ENCODE data around the gene APLF.
"Not testable (repeated sequence)": the region's sequence is repeated elsewhere in the genome, so short reads cannot be mapped to it uniquely, and the experiment has no call there.

APLF gene

DNA sequence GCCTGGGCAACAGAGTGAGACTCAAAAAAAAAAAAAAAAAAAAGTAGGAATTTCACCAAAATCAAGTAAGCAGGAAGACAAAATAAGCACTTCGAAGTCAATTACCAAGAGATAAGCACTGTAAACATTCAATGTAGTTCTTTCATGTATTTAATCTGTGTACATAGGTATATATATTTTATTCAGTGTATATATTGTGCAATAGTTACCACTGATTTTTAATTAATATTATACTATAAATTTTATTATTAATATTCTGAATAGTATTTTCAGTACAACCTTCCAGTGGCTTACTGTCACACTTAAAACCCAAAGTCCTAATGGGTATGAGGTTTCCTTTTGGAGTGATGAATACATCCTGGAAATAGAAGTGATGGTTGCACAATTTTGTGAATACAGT lies 9.1 kb downstream of the APLF start:
- no peak for DNase-seq

- no peak for DNase-seq
Observed at GRCh38 chr2:68478688-68479087, 11.3 kb downstream of the APLF start.

DNA sequence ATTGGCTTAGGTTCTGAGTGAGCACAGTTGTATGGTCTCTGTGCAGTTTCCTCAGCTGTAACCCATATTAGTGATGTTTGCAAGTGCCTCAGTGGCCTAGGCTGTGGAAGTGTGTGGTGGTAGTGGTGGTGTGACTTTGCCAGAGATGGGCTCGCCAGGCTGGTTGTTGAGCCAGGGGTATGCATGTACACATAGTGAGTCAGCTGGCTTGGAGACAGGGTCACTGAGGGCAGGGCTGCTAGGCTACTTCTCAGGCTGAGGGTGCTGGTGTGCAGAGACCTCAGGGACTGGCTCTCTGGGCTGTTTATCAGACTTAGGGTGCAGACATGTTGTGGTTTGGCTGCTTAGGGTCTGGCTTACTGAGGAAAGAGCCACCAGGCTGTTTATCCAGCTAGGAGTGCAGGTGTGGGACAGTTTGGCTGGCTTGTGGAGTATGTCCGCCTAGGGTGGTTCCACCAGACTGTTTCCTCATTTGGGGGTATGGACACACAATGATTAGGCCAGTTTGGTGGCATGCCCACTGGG lies 15.0 kb downstream of the APLF start:
- DNase-seq: no peak

- no peak for DNase-seq
Observed at GRCh38 chr2:68483011-68483410, 15.6 kb downstream of the APLF start.

GRCh38 chr2:68487773-68488355 lies 20.5 kb downstream of the APLF start:
- no peak for DNase-seq

DNA sequence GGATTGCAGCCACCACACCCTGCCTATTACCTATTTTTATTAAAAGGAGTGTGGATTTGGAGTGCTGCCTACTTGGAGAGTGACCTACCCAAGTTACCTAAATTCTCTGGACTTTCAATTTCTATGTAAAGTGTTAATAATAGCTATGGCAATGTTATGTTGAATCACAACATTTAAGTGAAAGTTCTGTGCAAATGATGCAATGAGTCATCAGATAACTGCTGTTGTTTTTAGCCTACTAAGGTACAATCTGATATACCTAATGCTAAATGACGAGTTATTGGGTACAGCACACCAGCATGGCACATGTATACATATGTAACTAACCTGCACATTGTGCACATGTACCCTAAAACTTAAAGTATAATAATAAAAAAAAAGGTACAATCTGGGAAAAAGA lies 21.2 kb downstream of the APLF start:
- not testable (repeated sequence) for DNase-seq

GRCh38 chr2:68489282-68489681 lies 21.9 kb downstream of the APLF start:
- no peak for DNase-seq

GRCh38 chr2:68491582-68491981 lies 24.2 kb downstream of the APLF start:
- no peak for DNase-seq

DNA sequence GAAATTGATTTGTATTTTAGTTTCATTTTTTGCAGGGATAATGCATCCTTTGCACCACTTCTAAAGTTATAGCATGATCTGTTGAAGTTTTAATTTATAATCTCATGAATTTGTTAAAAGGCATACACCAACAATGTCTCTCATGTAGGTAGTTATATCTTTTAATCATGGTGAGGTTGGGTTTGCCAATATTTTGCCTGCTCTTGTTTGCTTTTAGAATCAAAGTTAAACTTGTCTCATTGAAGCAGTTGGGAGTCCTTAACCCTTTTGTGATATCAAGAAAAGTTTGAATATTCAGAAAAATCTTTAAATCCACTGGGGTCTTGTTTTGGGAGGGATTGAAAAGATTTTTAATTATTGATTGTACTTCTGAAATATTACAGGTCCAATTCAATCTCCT lies 31.7 kb downstream of the APLF start:
- no peak for DNase-seq

GRCh38 chr2:68500649-68501048 lies 33.3 kb downstream of the APLF start:
- no peak for DNase-seq

GRCh38 chr2:68501768-68502167 lies 34.4 kb downstream of the APLF start:
- DNase-seq: no peak

GRCh38 chr2:68505603-68506159 lies 38.3 kb downstream of the APLF start:
- no peak for DNase-seq

GRCh38 chr2:68506170-68506569 lies 38.8 kb downstream of the APLF start:
- DNase-seq: no peak

DNA sequence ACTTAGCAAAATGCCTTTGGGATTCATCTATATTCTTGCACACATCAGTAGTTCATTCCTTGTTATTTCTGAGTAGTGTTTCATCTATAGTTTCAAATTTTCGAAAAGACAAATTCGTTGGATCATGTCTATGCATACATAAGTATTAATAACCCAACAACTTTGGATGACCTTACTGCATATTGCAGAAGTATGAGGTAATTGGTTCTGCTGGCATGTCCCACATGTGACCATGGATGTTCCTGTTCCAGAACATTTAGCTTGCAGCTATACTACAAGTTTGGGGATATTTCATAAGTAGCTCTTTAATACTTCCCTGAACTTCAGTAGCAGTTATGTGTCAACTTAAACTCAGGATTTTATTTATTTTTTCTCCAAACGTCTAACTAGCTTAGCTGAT lies 44.9 kb downstream of the APLF start:
- DNase-seq: no peak

- DNase-seq: no peak
Observed at GRCh38 chr2:68512966-68513365, 45.6 kb downstream of the APLF start.

- no peak for DNase-seq
Observed at GRCh38 chr2:68514316-68514929, 47.0 kb downstream of the APLF start.

- no peak for DNase-seq
Observed at GRCh38 chr2:68516051-68516955, 48.9 kb downstream of the APLF start.

- no peak for DNase-seq
Observed at GRCh38 chr2:68519236-68519635, 51.9 kb downstream of the APLF start.

DNA sequence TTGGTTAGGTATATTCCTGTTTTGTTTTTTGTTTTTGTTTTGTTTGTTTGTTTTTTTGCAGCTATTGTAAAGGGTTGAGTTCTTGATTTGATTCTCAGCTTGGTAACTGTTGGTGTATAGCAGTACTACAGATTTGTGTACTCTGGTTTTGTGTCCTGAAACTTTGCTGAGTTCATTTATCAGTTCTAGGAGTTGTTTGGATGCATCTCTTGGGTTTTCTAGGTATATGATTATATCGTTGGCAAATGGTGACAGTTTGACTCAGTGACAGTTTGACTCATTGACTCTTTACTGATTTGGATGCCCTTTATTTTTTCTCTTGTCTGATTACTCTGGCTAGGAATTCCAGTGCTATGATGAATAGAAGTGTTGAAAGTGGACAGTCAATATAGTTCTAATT lies 53.7 kb downstream of the APLF start:
- DNase-seq: no peak

DNA sequence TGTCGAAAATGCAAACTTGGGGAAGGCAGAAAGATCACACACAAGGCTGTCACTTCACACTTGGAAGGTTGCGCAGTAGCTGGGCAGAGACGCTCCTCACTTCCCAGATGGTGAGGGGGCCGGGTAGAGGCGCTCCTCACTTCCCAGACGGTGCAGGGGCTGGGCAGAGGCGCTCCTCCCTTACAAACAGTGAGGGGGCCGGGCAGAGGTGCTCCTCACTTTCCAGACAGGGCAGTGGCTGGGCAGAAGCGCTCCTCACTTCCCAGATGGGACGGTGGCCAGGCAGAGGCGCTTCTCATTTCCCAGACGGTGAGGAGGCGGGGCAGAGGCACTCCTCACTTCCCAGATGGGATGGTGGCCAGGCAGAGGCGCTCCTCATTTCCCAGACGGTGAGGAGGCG lies 59.6 kb downstream of the APLF start:
- DNase-seq: not testable (repeated sequence)

- DNase-seq: not testable (repeated sequence)
Observed at GRCh38 chr2:68527343-68528081, 60.1 kb downstream of the APLF start.

GRCh38 chr2:68529156-68529555 lies 61.8 kb downstream of the APLF start:
- DNase-seq: not testable (repeated sequence)

DNA sequence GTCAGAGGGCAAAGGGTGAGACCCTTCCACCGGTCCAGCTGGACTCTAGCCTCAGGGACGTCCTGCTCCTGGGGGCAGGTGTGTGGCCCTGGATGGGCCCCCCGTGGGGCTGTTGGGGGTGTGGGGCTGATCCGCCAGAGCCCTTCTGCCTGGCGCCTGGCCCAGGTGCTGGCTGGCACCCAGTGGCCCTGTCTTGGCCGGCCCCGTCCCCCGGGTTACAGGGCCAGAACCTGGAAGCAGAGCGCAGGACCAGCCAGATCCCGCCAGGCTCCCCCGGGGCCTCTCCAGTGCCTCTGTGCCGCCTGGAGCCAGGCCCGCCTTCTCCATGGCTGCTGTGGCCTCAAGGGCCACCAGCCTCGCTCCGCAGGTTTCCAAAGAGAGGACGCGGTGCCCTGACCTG lies 62.3 kb downstream of the APLF start:
- not testable (repeated sequence) for DNase-seq

Measured in activated CD4-positive, alpha-beta T cell treated with anti-CD3 and anti-CD28 coated beads, Interleukin-2, amount 50 U/mL, for 1 hour (primary cell).